Left lung (tissue), 10 donors: ENCODE data around the gene MAOA. TPM values are rescaled to one million over a fixed set of nuclear protein-coding genes. Genes with fewer than 3 reads are reported as not detected.
"Not testable (repeated sequence)": the region's sequence is repeated elsewhere in the genome, so short reads cannot be mapped to it uniquely, and the experiment has no call there.

Source experiments
- ATAC-seq: fragments of 200-7000 bp; cut with Tn5 transposase; one replicate; pipeline ENCODE4 v1.9.1; 2020; ENCODE audit warnings: moderate library complexity
- DNase-seq, 4 donors: peaks; one replicate each; pipeline ENCODE4 v3.0.0-alpha.2; 2013 to 2020
- H3K27ac ChIP-seq, 2 donors: fragments of 200-600 bp; sonication (generic) in 1 of 2; one replicate each; pipeline versions ENCODE4 v1.5.0 to v1.8.0; 2020 to 2021
- H3K27me3 ChIP-seq, 2 donors: fragments of 200-600 bp; sonication (generic) in 1 of 2; one replicate each; pipeline versions ENCODE4 v1.5.0 to v1.8.0; 2020 to 2021
- H3K36me3 ChIP-seq, 2 donors: fragments of 200-600 bp; sonication (generic) in 1 of 2; one replicate each; pipeline versions ENCODE4 v1.5.0 to v1.8.0; 2020 to 2021
- H3K4me1 ChIP-seq, 2 donors: fragments of 200-600 bp; one replicate each; pipeline ENCODE4 v1.8.0; 2021
- H3K4me3 ChIP-seq, 2 donors: fragments of 200-600 bp; sonication (generic) in 1 of 2; one replicate each; pipeline versions ENCODE4 v1.5.0 to v1.8.0; 2020 to 2021; ENCODE audit warnings: mild to moderate bottlenecking in 1 of 2
- H3K9me3 ChIP-seq, 2 donors: fragments of 200-600 bp; sonication (generic) in 1 of 2; one replicate each; pipeline versions ENCODE4 v1.5.0 to v1.8.0; 2020 to 2021
- intact Hi-C, 2 donors: fragments of 100-400 bp; cut with DNase I; formaldehyde crosslinking; loops; one replicate each; pipeline versions ENCODE4 v1.11.2 to v1.14.2; 2022
- polyA plus RNA-seq, 6 donors: library from polyadenylated mRNA; unstranded; fragments of 120-200 nt; gene quantifications; one replicate each; pipeline ENCODE4 v1.2.1, GENCODE V29; 2013; ENCODE audit not compliant: insufficient read length in 6 of 6
- total RNA-seq, 2 donors: library from RNA; stranded (reverse); fragmentation: NEBNext Ultra II Directional; extraction: Animal tissue kit (Norgen Biotek cat#: 25700); gene quantifications; one replicate each; pipeline ENCODE4 v1.2.1, GENCODE V29; 2021
- TF ChIP-seq, protein P1 (sequence below), 2 donors: fragments of 200-600 bp; sonication (generic) in 1 of 2; IDR thresholded peaks; one replicate each; pipeline versions ENCODE4 v1.5.0 to v1.8.0; 2021; ENCODE audit warnings: antibody characterized with exemption in 2 of 2
- donor health status: DM: no; HTN: yes; CAD: no.
- donor health status: DM: no; HTN: no; CAD: no.

MAOA gene
- total and polyA plus RNA-seq, 8 donors = 54.2 to 159 (median 56.1) TPM

DNA sequence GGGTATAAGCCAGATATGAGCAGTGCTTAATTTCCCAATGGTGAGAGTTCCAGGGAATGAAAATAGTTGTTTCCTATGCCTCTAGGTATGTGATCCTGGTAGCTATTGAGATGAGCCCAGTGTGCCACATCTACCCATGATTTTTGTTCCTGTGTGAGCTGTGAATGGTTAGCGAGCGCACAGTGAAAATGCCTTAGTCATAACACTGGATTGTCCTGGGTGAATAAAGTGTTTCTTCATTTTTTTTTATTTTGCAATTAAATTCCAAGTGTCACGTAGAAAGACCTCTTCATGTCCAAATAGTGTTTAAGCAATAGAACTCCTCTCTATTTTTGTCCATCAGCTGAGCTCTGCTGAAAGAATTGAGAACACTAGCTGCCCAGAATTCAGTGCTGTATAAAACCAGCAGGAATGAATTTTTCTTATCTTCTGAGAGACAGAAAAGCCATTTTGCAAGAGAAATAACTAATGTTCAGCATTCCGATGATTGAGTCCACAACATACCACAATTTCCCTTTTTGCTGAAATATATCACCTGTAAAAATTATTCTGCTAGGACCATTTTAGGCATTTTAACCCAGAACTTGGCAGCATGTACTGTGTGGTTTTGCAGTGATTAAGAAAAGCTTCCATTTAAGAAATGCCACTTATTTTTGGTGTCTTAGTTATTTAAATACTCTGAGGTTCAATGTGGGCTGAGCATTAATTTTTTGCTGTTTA lies 5.6 kb downstream of the MAOA start:
- Histone ChIP-seq H3K27ac (no peak overlapping the region), H3K27me3 (peaks cover 0 to 8% of the 10 kb centered on the region in 2 donors), H3K4me1 (no peaks in the 10 kb centered on the region), H3K4me3 (no peak overlapping the region), H3K9me3 (no peaks in the 10 kb centered on the region), H3K36me3 (no peaks in the 10 kb centered on the region)
- intact Hi-C loops = no loop called here
- ATAC-seq = peak; percentile 59
- DNase-seq = no peak
- TF ChIP-seq, protein P1, sequence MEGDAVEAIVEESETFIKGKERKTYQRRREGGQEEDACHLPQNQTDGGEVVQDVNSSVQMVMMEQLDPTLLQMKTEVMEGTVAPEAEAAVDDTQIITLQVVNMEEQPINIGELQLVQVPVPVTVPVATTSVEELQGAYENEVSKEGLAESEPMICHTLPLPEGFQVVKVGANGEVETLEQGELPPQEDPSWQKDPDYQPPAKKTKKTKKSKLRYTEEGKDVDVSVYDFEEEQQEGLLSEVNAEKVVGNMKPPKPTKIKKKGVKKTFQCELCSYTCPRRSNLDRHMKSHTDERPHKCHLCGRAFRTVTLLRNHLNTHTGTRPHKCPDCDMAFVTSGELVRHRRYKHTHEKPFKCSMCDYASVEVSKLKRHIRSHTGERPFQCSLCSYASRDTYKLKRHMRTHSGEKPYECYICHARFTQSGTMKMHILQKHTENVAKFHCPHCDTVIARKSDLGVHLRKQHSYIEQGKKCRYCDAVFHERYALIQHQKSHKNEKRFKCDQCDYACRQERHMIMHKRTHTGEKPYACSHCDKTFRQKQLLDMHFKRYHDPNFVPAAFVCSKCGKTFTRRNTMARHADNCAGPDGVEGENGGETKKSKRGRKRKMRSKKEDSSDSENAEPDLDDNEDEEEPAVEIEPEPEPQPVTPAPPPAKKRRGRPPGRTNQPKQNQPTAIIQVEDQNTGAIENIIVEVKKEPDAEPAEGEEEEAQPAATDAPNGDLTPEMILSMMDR (IDR thresholded peaks at IDR 0.05) = no peak

DNA sequence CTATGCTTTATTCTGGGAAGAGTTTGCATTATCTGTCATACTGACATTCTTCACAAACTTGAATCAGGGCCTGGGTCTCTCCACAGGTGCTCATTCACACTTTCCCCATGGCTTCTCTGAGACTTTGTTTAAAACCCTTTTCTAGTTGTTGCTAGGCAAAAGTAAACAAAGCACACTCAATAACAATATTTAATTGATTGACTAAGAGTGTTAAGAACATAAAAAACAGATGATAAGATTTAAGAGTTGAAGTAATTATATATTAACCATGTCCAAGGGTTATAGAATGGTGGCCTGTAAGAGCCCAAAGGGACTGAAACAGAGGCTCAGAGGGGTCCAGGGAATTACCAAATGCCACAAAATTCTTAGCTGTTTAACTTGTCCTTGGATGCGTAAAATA lies 7.1 kb downstream of the MAOA start:
- no peak overlapping the region for H3K27ac ChIP-seq

DNA sequence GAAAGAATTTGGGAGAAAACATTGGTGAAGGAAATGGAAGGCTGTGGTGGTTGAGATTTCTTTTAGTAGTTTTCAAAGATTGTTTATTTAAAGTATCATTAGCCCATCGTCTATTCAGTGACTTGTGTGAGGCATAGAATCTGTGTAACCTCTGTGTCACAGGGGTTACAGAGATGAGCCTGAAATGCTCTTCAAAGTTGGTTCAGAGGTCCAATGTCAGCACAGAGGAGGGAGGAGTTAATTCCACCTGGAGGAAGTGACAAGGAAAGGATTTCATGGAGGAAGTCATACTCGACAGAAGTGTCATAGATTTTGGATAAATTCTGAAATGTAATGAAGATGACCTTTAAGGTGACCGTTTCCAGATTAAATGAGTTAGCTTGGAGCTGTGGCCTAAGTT lies 8.2 kb downstream of the MAOA start:
- TF ChIP-seq, protein P1 (IDR thresholded peaks at IDR 0.05) = no peak
- no peaks in the 10 kb centered on the region for H3K9me3 ChIP-seq
- peaks cover 0 to 8% of the 10 kb centered on the region in 2 donors for H3K27me3 ChIP-seq
- H3K36me3 ChIP-seq = no peaks in the 10 kb centered on the region
- no peak for DNase-seq
- intact Hi-C loops = no loop called here
- ATAC-seq = no peak
- H3K4me1 ChIP-seq = no peaks in the 10 kb centered on the region
- H3K27ac ChIP-seq = no peak overlapping the region
- H3K4me3 ChIP-seq = no peak overlapping the region

More for the DNA sequence above, 7.1 kb downstream of the MAOA start:
- Histone ChIP-seq H3K4me3 (no peak overlapping the region), H3K4me1 (no peaks in the 10 kb centered on the region), H3K9me3 (no peaks in the 10 kb centered on the region), H3K36me3 (no peaks in the 10 kb centered on the region), H3K27me3 (peaks cover 0 to 8% of the 10 kb centered on the region in 2 donors)
- TF ChIP-seq, protein P1 (IDR thresholded peaks at IDR 0.05) = no peak
- ATAC-seq (no peak), DNase-seq (no peak)
- intact Hi-C loops = no loop called here

DNA sequence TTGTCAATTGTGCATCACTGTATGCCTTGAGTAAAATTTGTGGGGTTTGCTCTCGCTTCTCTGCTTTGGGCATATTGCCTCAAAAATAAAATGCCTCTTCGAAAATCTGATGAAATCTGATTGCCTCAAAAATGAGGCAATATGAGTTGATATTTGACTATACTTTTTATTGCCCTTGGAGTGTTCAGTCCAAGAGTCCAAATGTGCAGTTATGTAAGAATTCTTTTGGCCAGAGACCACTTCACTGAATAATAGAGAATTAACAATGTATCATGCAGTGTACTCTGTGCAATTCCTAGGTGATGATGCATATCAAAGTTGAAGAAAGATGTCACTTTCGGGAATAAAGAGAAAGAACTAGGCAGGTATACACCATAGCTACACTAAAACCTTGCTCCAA lies 8.6 kb downstream of the MAOA start:
- no peaks in the 10 kb centered on the region for H3K4me1 ChIP-seq
- H3K27ac ChIP-seq = no peak overlapping the region
- ATAC-seq (no peak), DNase-seq (no peak)
- H3K27me3 ChIP-seq = peaks cover 0 to 8% of the 10 kb centered on the region in 2 donors
- intact Hi-C loops = no loop called here
- H3K36me3 ChIP-seq = no peaks in the 10 kb centered on the region
- H3K9me3 ChIP-seq = no peaks in the 10 kb centered on the region
- TF ChIP-seq, protein P1 (IDR thresholded peaks at IDR 0.05) = no peak
- no peak overlapping the region for H3K4me3 ChIP-seq

DNA sequence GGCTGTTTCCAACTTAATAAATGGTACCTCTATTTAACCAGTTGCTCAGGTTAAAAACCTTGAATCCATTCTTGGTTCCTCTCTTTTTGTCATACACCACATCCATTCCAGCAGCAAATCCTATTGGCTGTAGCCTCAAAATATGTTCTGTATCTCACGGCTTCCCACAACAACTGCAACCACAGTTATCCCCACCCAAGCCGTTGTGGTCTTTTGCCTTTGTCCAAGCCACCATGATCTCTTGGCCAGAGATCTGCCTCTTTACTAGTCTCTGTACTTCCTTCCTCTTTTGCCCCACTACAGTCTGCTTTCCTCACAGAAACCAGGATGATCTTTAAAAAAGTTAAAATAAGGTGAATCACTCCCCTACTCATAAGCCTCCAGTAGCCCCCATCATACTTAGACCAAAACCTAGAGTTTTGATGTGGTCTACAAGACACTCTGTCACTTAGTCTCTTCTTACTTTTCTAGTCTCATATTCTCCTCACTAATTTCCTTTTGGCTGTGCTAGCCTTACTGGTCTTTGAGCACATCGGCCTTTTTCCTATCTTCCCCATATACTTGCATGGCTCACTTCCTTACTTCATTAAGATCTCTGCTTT lies 10.3 kb downstream of the MAOA start:
- no peak overlapping the region for H3K4me3 ChIP-seq
- H3K4me1 ChIP-seq = no peaks in the 10 kb centered on the region
- ATAC-seq = no peak
- TF ChIP-seq, protein P1 (IDR thresholded peaks at IDR 0.05) = no peak
- DNase-seq = no peak
- H3K9me3 ChIP-seq = no peaks in the 10 kb centered on the region
- no peaks in the 10 kb centered on the region for H3K36me3 ChIP-seq
- no peak overlapping the region for H3K27ac ChIP-seq
- intact Hi-C loops = no loop called here
- peaks cover 0 to 8% of the 10 kb centered on the region in 2 donors for H3K27me3 ChIP-seq

GRCh38 chrX:43675965-43676628 lies 20.0 kb downstream of the MAOA start:
- H3K36me3 ChIP-seq, ATAC-seq, H3K27me3 ChIP-seq, H3K4me3 ChIP-seq, H3K9me3 ChIP-seq, H3K27ac ChIP-seq, intact Hi-C loops, DNase-seq: not testable (repeated sequence)
- peaks cover 7 to 14% of the 10 kb centered on the region in 2 donors for H3K4me1 ChIP-seq
